Gastrocnemius medialis (tissue), 4 donors: ENCODE data around the gene CCDC150. TPM values are rescaled to one million over a fixed set of nuclear protein-coding genes. Genes with fewer than 3 reads are reported as not detected.

ENCODE experiments used
- ATAC-seq, 2 donors: fragments of 150-250 bp; one replicate each; pipeline ENCODE4 v1.9.1; 2016
- DNase-seq, 2 donors: peaks; one replicate each; pipeline ENCODE4 v3.0.0-alpha.2; 2019
- H3K27ac ChIP-seq, 4 donors: fragments of 200-600 bp; sonication (generic); 1 replicate in 1 of 4; 2 replicates in 3 of 4; pipeline ENCODE4 v1.5.1; 2016 to 2018; ENCODE audit warnings: mild to moderate bottlenecking in 2 of 4, moderate library complexity in 1 of 4
- H3K27me3 ChIP-seq, 3 donors: fragments of 200-600 bp; sonication (generic) in 2 of 3; 1 replicate in 1 of 3; 2 replicates in 2 of 3; pipeline versions ENCODE4 v1.5.1 to v1.6.0; 2016 to 2019; ENCODE audit warnings: mild to moderate bottlenecking in 1 of 3, moderate library complexity in 1 of 3
- H3K36me3 ChIP-seq, 2 donors: fragments of 200-600 bp; sonication (generic) in 1 of 2; one replicate each; pipeline ENCODE4 v1.5.1; 2017 to 2018
- H3K4me1 ChIP-seq, 2 donors: fragments of 200-600 bp; sonication (generic) in 1 of 2; one replicate each; pipeline ENCODE4 v1.5.1; 2016 to 2017; ENCODE audit warnings: mild to moderate bottlenecking in 2 of 2
- H3K4me3 ChIP-seq, 4 donors: fragments of 200-600 bp; sonication (generic) in 3 of 4; 1 replicate in 1 of 4; 2 replicates in 3 of 4; pipeline ENCODE4 v1.5.1; 2016 to 2019; ENCODE audit warnings: mild to moderate bottlenecking in 2 of 4
- H3K9me3 ChIP-seq, 3 donors: fragments of 200-600 bp; sonication (generic) in 2 of 3; 1 replicate in 1 of 3; 2 replicates in 2 of 3; pipeline ENCODE4 v1.5.1; 2016 to 2019
- CTCF ChIP-seq, 5 experiments: fragments of 450-650 bp in 3 of 5; fragments of 200-600 bp in 2 of 5; sonication (generic) in 2 of 5; IDR thresholded peaks in 4 of 5; conservative IDR thresholded peaks in 1 of 5; 1 replicate in 4 of 5; 2 replicates in 1 of 5; pipeline ENCODE4 v1.5.1; 2016 to 2019; ENCODE audit warnings: antibody characterized with exemption in 5 of 5, mild to moderate bottlenecking in 3 of 5, moderate library complexity in 3 of 5
- POLR2A ChIP-seq, 2 donors: fragments of 450-650 bp; IDR thresholded peaks; one replicate each; pipeline ENCODE4 v1.6.1; 2017; ENCODE audit warnings: antibody characterized with exemption in 2 of 2, mild to moderate bottlenecking in 2 of 2, moderate library complexity in 2 of 2
- in situ Hi-C, 4 donors: fragments of 200-750 bp; cut with MboI; loops; one replicate each; pipeline versions ENCODE4 v1.15.0 to v1.8.0; 2017; ENCODE audit warnings: low sequenced_read_pairs in 4 of 4
- intact Hi-C: fragments of 100-400 bp; cut with DNase I; formaldehyde crosslinking; loops from one replicate; pipeline ENCODE4 v1.15.1; 2023; ENCODE audit warnings: low total_unique reads
- total RNA-seq, 4 donors: library from RNA; depleted of rRNA; stranded (reverse); fragments of >200 nt; gene quantifications; one replicate each; pipeline versions ENCODE4 v1.1.0 to v1.2.3, GENCODE V29; 2016

Gene CCDC150
- total RNA-seq, 4 donors from 2014 or later: 0.31 to 0.83 TPM; not detected in 2

- in situ Hi-C loops: no loop called here
- peak overlapping the region; percentile 55 to 74 (median 58) for H3K4me3 ChIP-seq
- H3K27ac ChIP-seq: no peak overlapping the region
Observed at GRCh38 chr2:196592331-196592910, 47.1 kb upstream of the CCDC150 start.

GRCh38 chr2:196592911-196593881, 46.3 kb upstream of the CCDC150 start, which contains the start of gene HECW2:
HECW2 (minus strand) TSS chr2:196593554.
- peak within 1 kb of the TSS; percentile 55 to 74 (median 58) for H3K4me3 ChIP-seq
- intact Hi-C loops (no loop called here), in situ Hi-C loops (no loop called here)
- peak; percentile 32 to 33 for ATAC-seq
- peaks cover 0 to 18% (median 11%) of the 10 kb centered on the region in 3 donors for H3K27me3 ChIP-seq
- no peaks in the 10 kb centered on the region for H3K4me1 ChIP-seq
- no peak within 1 kb of the TSS for H3K27ac ChIP-seq
- no peak for TF ChIP-seq CTCF (IDR thresholded peaks at IDR 0.05 in 4 of 5, conservative IDR thresholded peaks at IDR 0.05 in 1 of 5)
- TF ChIP-seq POLR2A (IDR thresholded peaks at IDR 0.05): no peak
- H3K9me3 ChIP-seq: no peaks in the 10 kb centered on the region
- DNase-seq: no peak
- H3K36me3 ChIP-seq: no peaks in the 10 kb centered on the region

More at GRCh38 chr2:196592331-196592910, 47.1 kb upstream of the CCDC150 start:
- Histone ChIP-seq H3K4me1 (no peaks in the 10 kb centered on the region), H3K36me3 (no peaks in the 10 kb centered on the region), H3K9me3 (no peaks in the 10 kb centered on the region), H3K27me3 (peaks cover 0 to 18% (median 11%) of the 10 kb centered on the region in 3 donors)
- intact Hi-C loops: no loop called here
- ATAC-seq: peak in 1 of 2 donors; percentile 23
- TF ChIP-seq POLR2A (IDR thresholded peaks at IDR 0.05): no peak
- no peak for TF ChIP-seq CTCF (IDR thresholded peaks at IDR 0.05 in 4 of 5, conservative IDR thresholded peaks at IDR 0.05 in 1 of 5)
- DNase-seq: no peak

- ATAC-seq: no peak
- DNase-seq: no peak
- Histone ChIP-seq H3K27ac (no peak overlapping the region), H3K36me3 (no peaks in the 10 kb centered on the region), H3K9me3 (no peaks in the 10 kb centered on the region), H3K4me1 (no peaks in the 10 kb centered on the region), H3K4me3 (no peak overlapping the region), H3K27me3 (peaks cover 0 to 18% (median 11%) of the 10 kb centered on the region in 3 donors)
- intact Hi-C loops (no loop called here), in situ Hi-C loops (no loop called here)
- TF ChIP-seq POLR2A (IDR thresholded peaks at IDR 0.05) (no peak), CTCF (IDR thresholded peaks at IDR 0.05 in 4 of 5, conservative IDR thresholded peaks at IDR 0.05 in 1 of 5) (no peak)
Observed at GRCh38 chr2:196594158-196594557, 45.4 kb upstream of the CCDC150 start.

GRCh38 chr2:196597531-196597930, 42.0 kb upstream of the CCDC150 start:
- Histone ChIP-seq H3K36me3 (no peaks in the 10 kb centered on the region), H3K27me3 (peaks cover 0 to 6% (median 5%) of the 10 kb centered on the region in 3 donors), H3K4me3 (no peak overlapping the region), H3K4me1 (no peaks in the 10 kb centered on the region), H3K27ac (no peak overlapping the region), H3K9me3 (no peaks in the 10 kb centered on the region)
- no peak for TF ChIP-seq POLR2A (IDR thresholded peaks at IDR 0.05)
- no peak for TF ChIP-seq CTCF (IDR thresholded peaks at IDR 0.05 in 4 of 5, conservative IDR thresholded peaks at IDR 0.05 in 1 of 5)
- in situ Hi-C loops (no loop called here), intact Hi-C loops (no loop called here)
- no peak for ATAC-seq
- DNase-seq: no peak
